ENCODE measurements around the gene SERGEF. TPM values are rescaled to one million over a fixed set of nuclear protein-coding genes. Genes with fewer than 3 reads are reported as not detected.

The SERGEF gene
- total and polyA plus RNA-seq, 2 of the 13 experiments (the other 11 are each of a cell fraction or from before 2014, with no cell fraction given) = 54.5 to 114 TPM

GRCh38 chr11:17770048-17770652, 242.7 kb downstream of the SERGEF start (continued):
- peak; percentile 99 for TF ChIP-seq PAXIP1 (CRISPR knock-in tag; conservative IDR thresholded peaks at IDR 0.05)
- TF ChIP-seq MIER3 (CRISPR knock-in tag; IDR thresholded peaks at IDR 0.05; ENCODE audit: borderline replicate concordance) = peak; percentile 99; the same call in 1 of the 2 replicates
- TF ChIP-seq NFIC (IDR thresholded peaks at IDR 0.05; ENCODE audit: low read length) = peak; percentile 99
- peak; percentile 93 for TF ChIP-seq MEF2D (CRISPR knock-in tag; IDR thresholded peaks at IDR 0.05)
- TF ChIP-seq RAD21 (CRISPR knock-in tag; IDR thresholded peaks at IDR 0.05) = peak; percentile 50; the same call in 1 of the 2 replicates
- no peak for TF ChIP-seq ZNF512 (CRISPR knock-in tag; IDR thresholded peaks at IDR 0.05)
- no peak for TF ChIP-seq ZBTB42 (CRISPR knock-in tag; IDR thresholded peaks at IDR 0.05)
- TF ChIP-seq ZNF572 (CRISPR knock-in tag; IDR thresholded peaks at IDR 0.05) = peak; percentile 97
- TF ChIP-seq ZSCAN21 (CRISPR knock-in tag; IDR thresholded peaks at IDR 0.05; ENCODE audit: borderline replicate concordance) = peak; percentile 89
- peak; percentile 95 for TF ChIP-seq KDM4B (CRISPR knock-in tag; IDR thresholded peaks at IDR 0.05)
- TF ChIP-seq NR1H2 (CRISPR knock-in tag; IDR thresholded peaks at IDR 0.05; ENCODE audit: borderline replicate concordance, low read depth) = peak; percentile 73; the same call in 1 of the 2 replicates
- no peak for TF ChIP-seq ZNF530 (CRISPR knock-in tag; IDR thresholded peaks at IDR 0.05; ENCODE audit: low read depth)
- no peak for TF ChIP-seq GTF2F1 (IDR thresholded peaks at IDR 0.05; ENCODE audit: low read length)
- TF ChIP-seq HBP1 (CRISPR knock-in tag; IDR thresholded peaks at IDR 0.05; ENCODE audit: low read depth) = peak; percentile 82; the same call in 1 of the 2 replicates
- TF ChIP-seq SIX4 (CRISPR knock-in tag; IDR thresholded peaks at IDR 0.05) = peak; percentile 59; the same call in 1 of the 2 replicates
- peak; percentile 96 for TF ChIP-seq HMG20B (CRISPR knock-in tag; conservative IDR thresholded peaks at IDR 0.05)
- TF ChIP-seq HDAC2 (CRISPR knock-in tag; IDR thresholded peaks at IDR 0.05) = peak; percentile 99
- no peak for TF ChIP-seq MATR3 (CRISPR knock-in tag; IDR thresholded peaks at IDR 0.05)
- no peak for TF ChIP-seq RORA (CRISPR knock-in tag; IDR thresholded peaks at IDR 0.05)
- no peak; the same call in 1 of the 2 replicates for TF ChIP-seq TMF1 (CRISPR knock-in tag; IDR thresholded peaks at IDR 0.05; ENCODE audit: low read depth)
- TF ChIP-seq NR2F2 (IDR thresholded peaks at IDR 0.05; ENCODE audit: borderline replicate concordance, low read depth) = peak; percentile 99
- TF ChIP-seq CBX1 (IDR thresholded peaks at IDR 0.05; ENCODE audit: low read depth) = no peak
- 0 out of 2 replicates have a peak, but pooled peaks have one; percentile 30 for TF ChIP-seq AHR (CRISPR knock-in tag; IDR thresholded peaks at IDR 0.05)
- TF ChIP-seq ATF5 (CRISPR knock-in tag; IDR thresholded peaks at IDR 0.05; ENCODE audit: low read depth) = no peak; the same call in 1 of the 2 replicates
